IPS DF 4.7 (cell line): ENCODE results near the gene PUS10.

ENCODE experiments used
- DNase-seq: peaks from one replicate; pipeline ENCODE4 v3.0.0-alpha.2; 2013; ENCODE audit warnings: low spot score; ENCODE audit errors: extremely low read depth

The PUS10 gene

DNA sequence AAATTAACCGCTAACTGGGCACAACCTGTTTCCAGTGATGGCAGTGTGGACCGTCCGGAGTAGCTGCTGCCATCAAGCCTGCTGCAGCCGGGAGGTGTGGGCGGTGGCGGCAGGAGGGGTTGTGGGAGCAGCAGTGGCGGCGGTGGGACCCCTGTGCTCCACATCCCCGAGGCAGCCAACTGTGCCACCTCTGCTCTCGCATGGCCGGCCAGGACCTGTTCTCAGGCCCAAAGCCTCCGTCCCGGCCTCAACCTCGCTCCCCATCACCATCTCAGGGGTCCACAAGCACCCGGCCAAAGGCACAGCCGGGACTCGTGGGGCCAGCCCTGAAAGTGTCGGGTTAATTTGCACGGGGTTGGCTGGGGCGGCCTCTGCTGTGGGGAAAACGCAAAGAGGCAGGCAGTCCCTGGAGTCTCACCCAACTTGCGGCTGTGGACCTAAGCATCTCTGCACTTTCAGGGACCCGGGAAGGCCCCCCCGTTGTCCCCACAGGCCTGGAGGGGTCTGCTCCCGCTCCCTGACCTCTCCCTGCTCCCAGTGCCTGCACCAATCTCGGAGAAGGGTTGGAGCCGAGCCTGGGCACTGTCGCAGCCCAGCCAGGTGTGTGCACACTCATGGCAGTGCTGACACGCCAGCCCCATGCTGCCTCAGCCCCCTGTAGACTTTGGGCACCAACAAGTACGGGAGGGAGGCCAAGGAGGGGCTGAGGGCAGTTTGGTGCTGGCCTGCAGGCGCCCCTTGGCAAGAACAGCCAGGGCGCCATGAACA lies 45.0 kb downstream of the PUS10 start:
- DNase-seq: no peak

DNA sequence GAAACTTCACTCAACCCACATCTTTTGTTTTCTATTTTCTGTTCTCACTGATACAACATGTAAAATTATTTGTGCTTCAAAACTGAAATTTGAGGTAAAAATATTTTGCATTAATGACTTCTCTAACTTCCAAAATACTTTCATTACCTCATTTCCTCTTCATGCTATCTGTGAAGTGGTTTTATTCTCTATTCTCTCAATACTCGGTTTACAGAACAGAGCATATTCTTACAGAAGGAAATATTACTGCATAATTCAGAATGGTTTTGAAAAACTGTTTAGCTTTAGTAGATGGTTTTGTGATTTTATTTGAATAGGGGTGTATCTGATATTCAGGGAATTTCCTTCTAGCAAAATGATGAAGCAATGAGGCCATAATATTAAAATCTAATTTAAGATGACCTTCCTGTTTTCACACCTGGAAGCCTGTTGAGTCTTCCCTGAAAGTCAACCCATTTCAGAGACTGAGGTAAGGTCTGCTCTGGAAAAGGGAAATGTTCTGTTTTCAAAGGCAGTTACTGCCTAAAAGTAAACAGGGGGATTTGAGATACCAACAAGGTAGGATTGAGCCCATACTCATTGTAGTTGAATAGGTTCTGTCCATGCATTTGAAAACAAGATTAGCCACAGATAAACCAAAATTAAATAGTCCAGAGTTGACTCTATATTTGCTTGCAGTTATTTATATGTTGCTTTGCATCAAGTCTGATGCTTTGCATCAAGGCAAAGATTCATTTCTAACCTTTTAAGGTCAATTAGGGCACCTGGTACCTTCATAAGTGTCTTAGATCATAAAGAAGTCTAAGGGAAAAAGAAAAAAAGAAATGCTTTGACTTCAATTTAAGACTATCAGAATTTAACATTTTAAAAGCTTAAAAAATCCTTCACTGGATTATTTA lies 51.3 kb downstream of the PUS10 start:
- DNase-seq: no peak

DNA sequence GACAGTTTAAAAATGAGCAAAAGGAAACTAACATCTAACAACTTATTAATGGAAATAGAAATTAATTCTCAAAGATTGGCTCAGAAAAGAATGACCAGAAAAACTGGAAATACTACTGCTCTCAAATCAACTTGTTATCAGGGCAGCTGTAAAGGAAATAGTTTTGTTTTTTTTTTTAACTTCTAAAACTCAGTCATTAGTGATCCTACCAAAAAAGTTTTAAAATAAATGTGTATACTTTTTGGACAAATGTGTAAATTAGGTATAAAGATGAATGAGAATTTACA lies 52.6 kb downstream of the PUS10 start:
- no peak for DNase-seq

DNA sequence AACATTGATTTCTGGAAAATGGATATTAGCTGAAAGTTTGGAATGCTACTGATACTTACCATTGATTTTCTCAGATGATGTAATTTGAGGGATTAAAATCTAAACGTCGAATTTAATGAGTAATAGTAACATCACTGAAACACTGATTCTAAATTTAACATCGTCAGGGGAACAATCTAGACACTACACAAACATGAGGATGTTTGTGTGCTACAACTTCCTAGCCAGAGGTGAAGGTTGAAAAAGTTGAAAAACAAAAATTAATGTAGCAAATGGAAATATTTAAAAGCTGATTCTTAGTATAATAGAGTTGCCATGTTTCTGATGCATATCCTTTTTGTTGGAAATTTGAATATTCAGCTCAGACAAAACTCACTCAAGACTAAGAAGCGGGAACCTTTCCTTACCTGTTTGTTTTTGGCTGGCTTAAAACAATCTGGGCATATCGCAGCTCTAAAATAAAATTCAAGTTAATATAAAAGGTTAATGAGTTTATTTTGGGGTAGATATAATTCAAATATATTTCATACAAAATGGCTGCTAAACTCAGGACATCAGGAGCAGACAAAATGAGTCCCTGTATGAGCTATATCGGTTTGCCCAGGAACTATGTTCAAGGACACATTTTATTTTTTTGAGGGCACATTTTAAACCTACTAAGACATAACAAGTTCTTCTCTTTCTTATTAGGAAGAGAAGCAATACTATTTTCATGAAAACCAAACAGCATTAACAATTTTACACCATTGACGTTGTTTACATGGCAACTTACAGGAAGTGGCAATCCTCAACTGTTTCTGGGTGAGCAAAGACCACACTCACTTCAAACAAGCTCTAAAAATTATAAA lies 53.2 kb downstream of the PUS10 start:
- no peak for DNase-seq

DNA sequence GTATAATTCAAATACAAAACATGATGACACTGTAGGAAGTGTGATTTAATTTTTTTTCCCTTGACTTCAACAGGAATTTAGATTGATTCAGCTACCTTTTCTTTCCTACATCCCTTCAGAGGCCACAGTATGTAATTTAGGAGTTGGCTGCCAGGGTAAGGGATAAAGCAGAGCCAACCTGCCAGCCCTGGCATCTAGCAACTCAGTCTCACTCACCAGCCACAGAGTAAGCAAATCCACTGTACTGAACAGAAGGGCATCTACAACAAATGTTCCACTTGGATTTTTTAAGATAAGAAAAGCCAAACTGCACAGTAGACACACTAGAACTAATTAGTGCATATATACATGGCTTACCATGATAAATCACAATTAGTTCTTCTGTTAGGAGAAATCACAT lies 54.9 kb downstream of the PUS10 start:
- DNase-seq: no peak

DNA sequence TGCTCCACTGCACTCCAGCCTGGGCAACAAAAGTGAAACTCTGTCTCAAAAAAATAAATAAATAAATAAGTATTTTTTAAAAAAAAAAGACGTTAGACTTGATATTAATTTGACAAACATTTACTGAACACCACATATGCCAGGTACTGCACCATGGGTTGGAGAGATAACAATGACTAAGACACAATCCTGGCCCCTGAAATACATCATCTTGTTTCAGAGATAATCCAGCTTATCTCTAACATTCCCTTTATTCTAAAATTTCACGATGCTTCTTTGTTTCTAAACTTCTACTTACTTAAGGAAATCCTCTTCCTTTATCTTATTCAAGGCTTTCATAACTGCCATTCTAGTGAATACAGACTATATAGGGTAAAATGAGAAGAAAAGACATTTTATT lies 55.5 kb downstream of the PUS10 start:
- no peak for DNase-seq

DNA sequence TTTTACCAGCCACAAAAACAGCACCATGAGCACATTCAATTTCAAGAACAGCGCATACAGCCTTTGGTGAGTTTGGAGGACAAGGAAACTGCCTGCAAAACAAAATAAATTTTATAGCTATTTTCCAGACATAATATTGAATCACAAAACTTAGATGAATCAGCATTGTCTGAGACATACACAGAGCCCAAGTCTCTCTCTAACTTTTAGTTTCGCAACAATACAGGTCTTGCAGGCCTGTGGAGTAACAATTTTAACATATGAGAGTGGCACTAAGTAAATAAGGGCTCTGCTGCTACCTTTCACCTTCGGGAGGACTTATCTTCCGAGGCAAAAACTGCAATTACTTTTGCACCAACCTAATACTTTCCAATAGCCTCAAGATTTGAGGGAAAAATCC lies 56.6 kb downstream of the PUS10 start:
- no peak for DNase-seq

DNA sequence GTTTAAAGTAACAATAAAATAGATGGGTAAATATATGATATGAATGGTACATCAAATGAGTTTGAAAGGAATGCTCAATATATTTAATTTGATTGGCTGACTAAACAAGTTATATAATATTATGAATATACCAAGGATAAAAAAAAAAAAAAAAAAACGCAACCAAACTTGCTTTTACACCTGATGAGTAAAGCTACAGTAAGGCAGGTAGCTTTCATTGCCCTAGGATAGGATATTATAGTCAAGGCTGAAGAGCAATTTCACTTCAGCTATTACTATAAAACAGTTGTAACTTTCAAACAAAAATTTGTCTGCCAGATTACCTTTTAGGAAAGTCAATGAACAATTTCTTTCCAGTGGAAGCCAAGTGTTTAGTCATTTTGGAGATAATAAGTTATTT lies 57.3 kb downstream of the PUS10 start:
- no peak for DNase-seq

DNA sequence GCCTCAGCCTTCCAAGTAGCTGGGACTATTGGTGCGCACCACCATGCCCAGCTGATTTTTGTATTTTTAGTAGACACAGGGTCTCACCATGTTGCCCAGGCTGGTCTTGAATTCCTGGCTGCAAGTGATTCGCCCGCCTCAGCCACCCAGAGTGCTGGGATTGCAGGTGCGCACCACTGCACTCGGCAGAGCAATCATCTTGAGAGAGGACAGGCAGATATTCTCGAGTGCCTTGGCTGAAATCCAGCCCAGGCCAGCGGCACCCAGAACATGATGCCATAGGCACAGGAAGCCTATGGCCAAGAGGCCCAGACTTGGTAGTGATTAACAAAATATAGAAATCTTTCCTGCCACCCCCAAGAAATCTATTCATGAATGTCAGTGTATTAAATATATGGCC lies 58.6 kb downstream of the PUS10 start:
- DNase-seq: no peak

DNA sequence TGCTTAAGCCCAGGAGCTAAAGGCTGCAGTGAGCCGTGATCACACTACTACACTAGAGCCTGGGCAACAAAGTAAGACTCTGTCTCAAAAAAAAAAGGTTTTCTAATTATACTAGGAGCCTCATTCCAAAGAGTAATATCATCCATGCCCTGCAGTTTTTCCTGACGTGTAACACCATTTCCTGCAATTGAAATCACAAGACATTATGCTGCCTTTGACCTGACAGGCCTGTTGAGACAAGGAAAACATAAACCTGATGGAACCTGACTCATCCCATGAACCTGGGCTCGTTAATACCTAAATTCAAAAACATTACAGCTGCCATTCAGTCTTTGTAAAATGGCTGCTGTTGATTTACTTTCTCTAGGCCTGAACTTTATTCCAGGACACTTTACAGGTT lies 59.3 kb downstream of the PUS10 start:
- DNase-seq: no peak

DNA sequence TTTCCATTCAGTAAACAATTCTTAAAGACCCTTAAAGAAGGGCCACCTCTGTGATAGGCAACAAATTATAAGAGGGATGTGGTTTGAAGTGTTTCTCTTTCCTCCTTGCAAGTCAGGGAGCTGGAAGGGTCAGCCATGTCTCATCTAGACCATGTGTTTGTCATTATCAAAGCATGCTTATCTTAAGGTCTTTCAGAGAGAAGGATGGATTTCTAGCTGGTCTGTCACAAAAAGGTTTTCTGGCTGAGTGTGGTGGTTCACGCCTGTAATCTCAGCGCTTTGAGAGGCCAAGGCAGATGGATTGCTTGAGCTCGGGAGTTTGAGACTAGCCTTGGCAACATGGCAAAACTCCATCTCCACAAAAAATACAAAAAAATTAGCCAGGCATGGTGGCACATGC lies 59.7 kb downstream of the PUS10 start:
- no peak for DNase-seq

DNA sequence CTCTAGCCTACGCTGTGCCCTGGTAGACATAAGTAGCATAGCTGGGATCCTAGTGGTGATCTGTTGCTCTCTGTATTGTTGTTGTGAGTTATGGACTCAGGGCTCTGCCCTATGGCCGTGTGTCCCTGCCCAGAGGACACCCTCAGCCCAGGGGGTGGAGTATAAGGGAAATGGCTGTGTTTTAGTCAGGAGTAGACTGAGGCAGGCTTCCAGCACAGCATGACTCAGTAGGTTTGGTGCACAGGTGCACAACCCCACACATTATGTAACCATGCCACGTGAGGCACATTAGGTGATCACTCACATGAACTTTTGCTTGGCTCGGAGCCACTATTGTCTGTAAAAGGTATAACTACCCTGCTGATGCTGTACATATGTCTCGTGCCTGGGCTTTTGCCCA lies 60.4 kb downstream of the PUS10 start:
- no peak for DNase-seq

DNA sequence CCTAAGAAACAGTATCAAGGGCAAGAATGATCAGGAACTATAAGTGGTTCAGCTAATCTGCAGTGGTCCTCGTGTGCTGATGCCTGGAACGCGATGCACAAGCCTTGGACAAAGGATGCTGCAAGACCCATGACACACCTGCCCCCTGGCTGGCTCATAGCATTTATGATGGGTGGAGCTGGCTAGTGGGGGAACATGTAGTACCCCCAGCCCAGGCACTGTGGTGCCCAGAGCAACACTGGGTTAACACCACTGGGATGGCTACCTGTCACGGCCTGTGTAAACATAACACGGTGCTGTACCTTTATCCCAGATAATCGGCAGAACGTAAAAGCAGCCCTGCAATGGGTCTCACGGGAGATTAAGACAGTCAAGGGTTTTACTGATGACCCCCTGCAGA lies 60.8 kb downstream of the PUS10 start:
- no peak for DNase-seq

DNA sequence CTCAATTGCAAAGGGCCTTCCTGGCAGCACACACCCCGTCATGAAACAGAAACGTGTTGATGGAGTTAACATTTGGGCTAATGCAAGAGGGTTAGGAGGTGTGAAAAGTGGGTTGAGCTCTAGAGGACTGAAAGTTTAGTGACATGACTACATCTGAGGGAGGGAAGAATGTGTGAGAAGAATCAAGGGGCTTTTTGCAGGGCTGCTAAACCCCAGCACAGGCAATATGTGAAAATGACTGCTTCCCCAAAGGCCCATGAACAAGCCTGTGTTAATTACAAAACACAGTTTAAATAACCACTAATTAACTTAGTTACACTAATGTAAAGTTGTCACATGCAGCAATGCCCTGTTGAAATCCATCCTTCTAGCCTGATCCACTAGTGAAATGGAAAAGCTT lies 63.9 kb downstream of the PUS10 start:
- no peak for DNase-seq

DNA sequence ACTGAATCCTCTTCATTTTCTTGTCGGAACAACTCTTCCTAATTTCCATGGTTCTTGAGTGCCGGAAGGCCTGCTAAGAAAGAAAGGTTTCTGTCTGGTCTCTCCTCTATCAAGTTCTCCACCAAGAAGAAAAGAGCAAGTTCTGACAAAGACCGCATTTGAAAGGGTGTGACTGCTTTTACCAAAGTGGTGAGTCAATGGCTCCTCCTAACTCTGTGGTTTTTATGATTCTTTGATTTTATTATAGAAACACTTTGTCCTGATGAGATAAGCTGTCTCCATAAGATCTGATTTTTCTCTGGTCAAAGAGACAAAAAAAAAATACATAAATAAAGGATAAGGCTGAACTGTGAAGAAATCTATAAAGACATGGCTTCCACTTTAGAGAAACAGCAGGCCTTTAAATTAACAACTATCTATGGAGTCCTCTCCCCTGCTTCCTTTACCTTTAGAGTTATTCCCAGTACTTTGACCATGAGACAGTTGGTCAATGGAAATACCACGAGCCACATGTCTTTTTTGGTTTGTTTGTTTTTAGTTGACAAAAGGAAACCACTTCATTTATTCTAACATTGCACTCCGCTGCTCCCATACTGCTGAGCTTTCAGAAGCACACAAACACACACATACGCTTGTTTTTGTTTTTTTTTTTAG lies 69.0 kb downstream of the PUS10 start:
- DNase-seq: no peak

DNA sequence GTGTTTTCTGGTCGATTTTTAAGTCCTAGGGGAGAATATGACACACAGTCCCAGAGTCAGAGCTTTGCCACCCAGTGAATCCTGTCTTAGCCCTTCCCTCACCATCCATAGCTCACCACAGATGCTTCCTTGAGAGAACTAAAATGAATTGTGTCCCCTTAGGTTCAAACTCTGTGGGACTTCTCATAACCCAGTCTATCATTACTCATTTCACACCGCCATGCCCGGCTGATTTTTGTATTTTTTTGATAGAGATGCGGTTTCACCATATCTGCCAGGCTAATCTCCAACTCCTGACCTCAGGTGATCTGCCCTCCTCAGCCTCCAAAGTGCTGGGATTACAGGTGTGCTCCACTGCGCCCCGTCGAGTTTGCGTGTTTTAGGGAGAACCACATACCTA lies 69.9 kb downstream of the PUS10 start:
- no peak for DNase-seq

DNA sequence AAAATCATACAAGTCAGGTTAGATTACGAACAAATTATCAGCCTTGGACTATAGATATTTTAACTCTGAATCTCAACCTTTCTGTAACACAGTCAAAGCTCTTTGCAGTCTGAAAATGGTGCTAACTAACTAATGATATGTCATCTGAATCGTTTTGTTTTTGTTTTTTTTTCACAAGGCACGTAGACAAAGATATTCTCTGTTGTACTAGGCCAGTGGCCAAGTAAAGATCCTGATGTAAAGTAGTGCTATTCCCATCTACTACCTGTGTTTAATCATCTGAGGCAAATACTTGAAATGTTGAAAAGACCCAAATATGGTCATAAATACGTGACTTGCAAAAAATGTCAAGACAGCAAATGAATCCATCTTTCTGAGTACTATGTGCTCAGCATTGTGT lies 71.0 kb downstream of the PUS10 start:
- no peak for DNase-seq

DNA sequence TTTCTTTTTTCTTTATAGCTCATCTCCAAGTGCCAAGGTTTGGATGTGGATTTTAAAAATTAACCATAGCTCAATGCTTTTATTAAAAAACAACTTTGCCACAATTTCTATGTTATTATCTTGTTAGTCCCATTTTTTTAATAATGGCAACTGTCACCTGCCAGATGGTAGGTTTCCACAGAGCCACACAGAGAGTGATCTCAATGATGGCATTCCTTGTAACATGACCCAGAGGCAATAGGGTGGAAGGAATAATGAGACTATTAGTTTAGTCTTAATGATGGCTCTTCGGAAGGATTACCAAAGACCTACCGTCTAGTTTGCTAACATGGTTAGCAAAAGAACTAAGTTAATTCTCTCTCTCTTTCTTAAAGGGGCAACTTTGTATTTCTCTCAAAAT lies 72.7 kb downstream of the PUS10 start:
- DNase-seq: no peak

DNA sequence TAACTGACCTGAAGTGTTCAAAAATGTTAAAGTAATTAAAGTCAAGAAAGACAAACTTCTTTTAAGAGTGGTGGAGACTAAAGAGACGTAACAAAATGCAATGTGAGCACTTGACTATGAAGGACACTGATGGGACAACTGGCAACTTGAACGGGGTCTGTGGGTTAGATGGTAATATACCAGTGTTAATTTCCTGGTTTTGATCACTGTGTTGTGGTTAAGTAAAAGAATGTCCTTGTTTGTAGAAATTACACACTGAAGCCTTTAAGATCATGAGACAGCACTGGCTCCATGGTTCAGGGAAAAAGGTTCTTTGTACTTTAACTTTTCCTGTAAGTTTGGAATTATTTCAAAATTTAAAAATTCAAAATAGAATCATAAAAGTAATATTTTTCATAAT lies 78.4 kb downstream of the PUS10 start:
- no peak for DNase-seq

DNA sequence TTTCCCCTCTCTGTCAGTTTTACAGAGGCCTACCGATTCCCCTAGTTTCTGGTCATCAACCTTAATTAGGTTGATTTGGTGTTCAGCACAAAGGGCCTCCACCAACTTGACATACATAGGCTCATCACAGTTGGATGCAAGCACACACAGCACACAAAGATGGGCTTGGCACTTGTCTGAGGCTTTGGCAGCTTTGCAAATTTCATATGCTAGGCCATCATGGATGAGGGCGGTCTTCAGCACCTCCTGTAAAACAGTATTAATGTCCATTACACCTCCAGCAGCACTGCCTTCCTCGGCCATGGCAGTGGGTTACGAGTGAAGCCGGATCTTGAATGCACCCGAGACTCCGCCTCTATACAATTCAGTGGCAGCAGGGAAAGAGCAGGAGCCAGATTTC lies 79.8 kb downstream of the PUS10 start:
- no peak for DNase-seq

DNA sequence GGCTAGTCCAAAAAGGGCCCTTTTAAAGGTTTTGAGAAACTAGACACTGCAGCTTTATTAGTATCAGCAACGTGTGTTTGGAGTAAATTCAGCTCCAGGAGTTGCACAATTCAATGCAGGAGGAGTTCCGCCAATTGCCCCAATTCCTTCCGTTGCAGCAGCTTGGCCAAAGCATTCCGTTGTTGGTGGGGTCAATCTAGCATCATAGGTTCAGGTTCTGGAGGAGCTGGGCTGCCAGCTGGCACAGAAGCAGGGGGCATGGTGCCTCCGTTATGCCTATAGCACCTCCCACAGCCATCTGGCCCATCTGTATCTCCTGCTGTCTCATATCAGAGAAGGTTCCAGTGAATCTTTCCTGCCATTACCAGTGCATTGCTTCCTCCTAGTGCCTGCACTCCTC lies 81.3 kb downstream of the PUS10 start:
- no peak for DNase-seq
